Psoas muscle (tissue), 8 donors: ENCODE measurements around the gene ERN2. TPM values are rescaled to one million over a fixed set of nuclear protein-coding genes. Genes with fewer than 3 reads are reported as not detected.
A peak's percentile ranks its signal among the peaks of the same experiment; 100 is the strongest.

Experiments used
- ATAC-seq, 4 donors: fragments of 200-7000 bp; cut with Tn5 transposase; one replicate each; pipeline ENCODE4 v1.9.1; 2020; ENCODE audit warnings: moderate library complexity in 3 of 4, mild to moderate bottlenecking in 2 of 4
- DNase-seq, 2 donors: peaks; one replicate each; pipeline ENCODE4 v3.0.0-alpha.2; 2020
- H3K27ac ChIP-seq: fragments of 200-600 bp; one replicate; pipeline ENCODE4 v1.8.0; 2022
- H3K27me3 ChIP-seq, 3 donors: fragments of 200-600 bp in 1 of 3; one replicate each; pipeline versions ENCODE4 v1.6.1 to v1.8.0; 2013 to 2022; ENCODE audit warnings: low read length in 2 of 3, mild to moderate bottlenecking in 2 of 3, moderate library complexity in 1 of 3; ENCODE audit not compliant: insufficient read depth in 3 of 3
- H3K36me3 ChIP-seq, 2 donors: fragments of 200-600 bp in 1 of 2; one replicate each; pipeline versions ENCODE4 v1.6.1 to v1.8.0; 2013 to 2022; ENCODE audit warnings: low read depth in 1 of 2, mild to moderate bottlenecking in 1 of 2, moderate library complexity in 1 of 2; ENCODE audit not compliant: insufficient read depth in 1 of 2
- H3K4me1 ChIP-seq: fragments of 200-600 bp; one replicate; pipeline ENCODE4 v1.8.0; 2022
- H3K4me3 ChIP-seq: fragments of 200-600 bp; one replicate; pipeline ENCODE4 v1.8.0; 2022; ENCODE audit warnings: mild to moderate bottlenecking
- H3K9me3 ChIP-seq: fragments of 200-600 bp; one replicate; pipeline ENCODE4 v1.8.0; 2022
- WGBS, 3 donors: extraction: QIAGEN DNeasy Blood & Tissue Kit; methylation state at CpG; one replicate each; pipeline versions ENCODE4 v1.1.6 to v1.1.7; 2013; 5-methylcytosine and 5-hydroxymethylcytosine counted together
- intact Hi-C, 2 donors: fragments of 100-400 bp; cut with DNase I; formaldehyde crosslinking; loops; one replicate each; pipeline versions ENCODE4 v1.11.0 to v1.14.2; 2022
- polyA plus RNA-seq, 3 donors: library from polyadenylated mRNA; stranded (reverse); fragments of 200-250 nt; gene quantifications; one replicate each; pipeline ENCODE4 v1.2.3, GENCODE V29; 2013
- total RNA-seq, 4 donors: library from RNA; stranded (reverse); fragmentation: NEBNext Ultra II Directional in 2 of 4; extraction: Animal tissue kit (Norgen Biotek cat#: 25700) in 2 of 4; gene quantifications; one replicate each; pipeline versions ENCODE4 v1.2.1 to v1.2.4, GENCODE V29; 2021 to 2023
- TF ChIP-seq, protein P1 (sequence below): fragments of 200-600 bp; IDR thresholded peaks from one replicate; pipeline ENCODE4 v1.8.0; 2022; ENCODE audit warnings: antibody characterized with exemption
- donor health status: healthy with polysubstance abuse.
- donor health status: DM: no; HTN: no; CAD: no; lungs with moderate emphysema.
- donor health status: Bipolar disorder and iron deficiency.
- donor health status: healthy.
- donor health status: DM: yes; HTN: yes; CAD: no.
- donor health status: DM: no; HTN: no; CAD: no.
- donor health status: DM: no; HTN: no; CAD: no.
- donor health status: DM: yes; HTN: yes; CAD: no.

The ERN2 gene
- total and polyA plus RNA-seq, 7 donors: 0.03 to 0.19 (median 0.08) TPM; not detected in 4

DNA sequence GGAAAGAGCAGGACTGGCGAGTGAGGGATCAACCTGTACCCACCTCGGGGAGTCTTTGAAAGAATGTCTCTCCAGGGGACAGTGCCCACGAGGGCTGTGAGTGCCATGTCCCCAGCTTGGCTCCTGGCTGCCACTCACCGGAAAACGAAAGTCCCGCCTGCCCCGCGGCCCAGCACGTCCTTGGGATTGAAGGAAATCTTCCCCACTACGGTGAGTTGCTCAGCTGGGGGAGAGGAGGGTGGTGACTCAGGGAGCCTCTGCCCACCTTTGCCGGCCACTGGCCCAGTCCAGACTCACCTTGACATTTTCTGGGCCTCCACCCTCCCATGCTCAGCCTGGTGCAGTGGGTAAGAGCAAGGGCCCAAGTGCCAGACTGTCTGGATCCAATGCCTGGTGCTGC is 17.3 kb downstream of the ERN2 start:
- H3K4me1 ChIP-seq: no peaks in the 10 kb centered on the region
- WGBS, 3 donors: 75 to 77% (median 76%) methylated on average over 11 of the region's 11 CpGs
- intact Hi-C loops: no loop called here
- TF ChIP-seq, protein P1, sequence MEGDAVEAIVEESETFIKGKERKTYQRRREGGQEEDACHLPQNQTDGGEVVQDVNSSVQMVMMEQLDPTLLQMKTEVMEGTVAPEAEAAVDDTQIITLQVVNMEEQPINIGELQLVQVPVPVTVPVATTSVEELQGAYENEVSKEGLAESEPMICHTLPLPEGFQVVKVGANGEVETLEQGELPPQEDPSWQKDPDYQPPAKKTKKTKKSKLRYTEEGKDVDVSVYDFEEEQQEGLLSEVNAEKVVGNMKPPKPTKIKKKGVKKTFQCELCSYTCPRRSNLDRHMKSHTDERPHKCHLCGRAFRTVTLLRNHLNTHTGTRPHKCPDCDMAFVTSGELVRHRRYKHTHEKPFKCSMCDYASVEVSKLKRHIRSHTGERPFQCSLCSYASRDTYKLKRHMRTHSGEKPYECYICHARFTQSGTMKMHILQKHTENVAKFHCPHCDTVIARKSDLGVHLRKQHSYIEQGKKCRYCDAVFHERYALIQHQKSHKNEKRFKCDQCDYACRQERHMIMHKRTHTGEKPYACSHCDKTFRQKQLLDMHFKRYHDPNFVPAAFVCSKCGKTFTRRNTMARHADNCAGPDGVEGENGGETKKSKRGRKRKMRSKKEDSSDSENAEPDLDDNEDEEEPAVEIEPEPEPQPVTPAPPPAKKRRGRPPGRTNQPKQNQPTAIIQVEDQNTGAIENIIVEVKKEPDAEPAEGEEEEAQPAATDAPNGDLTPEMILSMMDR: no peak
- no peak for DNase-seq
- H3K36me3 ChIP-seq: peaks cover 0 to 4% of the 10 kb centered on the region in 2 donors
- ATAC-seq: no peak
- no peak overlapping the region for H3K27ac ChIP-seq
- H3K9me3 ChIP-seq: no peaks in the 10 kb centered on the region
- H3K4me3 ChIP-seq: no peak overlapping the region
- H3K27me3 ChIP-seq: no peaks in the 10 kb centered on the region

DNA sequence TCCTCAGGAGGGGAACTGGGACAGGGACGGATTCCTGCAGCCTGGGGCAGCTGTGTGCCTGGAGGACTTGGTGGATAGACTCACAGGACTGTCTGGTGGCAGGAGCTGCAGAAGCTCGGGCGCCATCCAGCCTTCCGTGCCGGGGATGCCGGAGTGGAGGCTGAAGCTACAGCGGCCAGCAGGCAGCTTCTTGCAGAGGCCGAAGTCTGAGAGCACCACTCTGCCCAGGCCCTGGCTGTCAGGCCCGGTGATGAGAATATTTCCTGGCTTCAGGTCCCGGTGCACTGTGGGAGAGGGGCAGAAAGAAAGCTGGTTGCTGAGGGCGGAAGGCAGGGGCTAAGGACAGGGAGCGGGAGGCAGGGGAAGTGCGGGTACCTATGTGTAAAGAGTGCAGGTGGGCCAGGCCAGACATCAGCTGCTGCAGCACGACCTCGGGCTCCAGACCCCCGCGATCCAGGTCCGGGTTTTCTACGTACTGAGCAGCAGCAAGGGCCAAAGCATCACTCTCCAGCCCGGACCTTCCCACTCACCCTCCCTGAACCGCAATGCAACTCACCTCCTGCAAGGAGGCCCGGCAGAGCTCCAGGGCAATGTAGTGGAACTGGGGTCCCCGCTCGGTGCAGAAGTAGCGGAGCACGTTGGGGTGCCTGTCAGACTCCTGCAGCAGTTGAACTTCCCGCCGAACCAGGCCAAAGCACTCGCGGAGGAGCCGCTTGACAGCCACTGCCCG is 18.2 kb downstream of the ERN2 start:
- intact Hi-C loops: no loop called here
- no peak for DNase-seq
- Histone ChIP-seq H3K4me1 (no peaks in the 10 kb centered on the region), H3K4me3 (no peak overlapping the region), H3K9me3 (no peaks in the 10 kb centered on the region), H3K27ac (no peak overlapping the region), H3K27me3 (no peaks in the 10 kb centered on the region), H3K36me3 (peaks cover 0 to 13% of the 10 kb centered on the region in 2 donors)
- TF ChIP-seq, protein P1: no peak
- WGBS, 3 donors: 33 to 35% (median 35%) methylated on average over 31 to 32 of the region's 32 CpGs
- no peak for ATAC-seq

DNA sequence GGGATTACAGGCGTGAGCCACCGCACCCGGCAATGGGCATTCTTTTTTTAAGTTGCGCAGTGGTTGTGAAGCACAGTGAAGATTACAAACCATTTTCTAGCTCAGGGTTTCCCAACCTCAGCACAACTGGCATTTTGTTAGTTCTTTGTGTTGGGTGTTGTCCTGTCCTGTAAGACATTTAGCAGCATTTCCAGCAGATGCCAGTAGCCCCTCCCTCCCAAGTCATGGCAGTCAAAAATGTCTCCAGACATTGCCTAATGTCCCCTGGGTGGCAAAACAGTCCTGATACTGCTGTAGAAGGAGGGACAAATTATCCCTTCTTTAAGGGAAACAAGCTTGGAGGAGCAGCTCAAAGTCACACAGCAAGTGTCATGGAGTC is 18.8 kb downstream of the ERN2 start:
- WGBS, 3 donors: 97 to 99% (median 97%) methylated on average over 4 of the region's 4 CpGs
- intact Hi-C loops: no loop called here

DNA sequence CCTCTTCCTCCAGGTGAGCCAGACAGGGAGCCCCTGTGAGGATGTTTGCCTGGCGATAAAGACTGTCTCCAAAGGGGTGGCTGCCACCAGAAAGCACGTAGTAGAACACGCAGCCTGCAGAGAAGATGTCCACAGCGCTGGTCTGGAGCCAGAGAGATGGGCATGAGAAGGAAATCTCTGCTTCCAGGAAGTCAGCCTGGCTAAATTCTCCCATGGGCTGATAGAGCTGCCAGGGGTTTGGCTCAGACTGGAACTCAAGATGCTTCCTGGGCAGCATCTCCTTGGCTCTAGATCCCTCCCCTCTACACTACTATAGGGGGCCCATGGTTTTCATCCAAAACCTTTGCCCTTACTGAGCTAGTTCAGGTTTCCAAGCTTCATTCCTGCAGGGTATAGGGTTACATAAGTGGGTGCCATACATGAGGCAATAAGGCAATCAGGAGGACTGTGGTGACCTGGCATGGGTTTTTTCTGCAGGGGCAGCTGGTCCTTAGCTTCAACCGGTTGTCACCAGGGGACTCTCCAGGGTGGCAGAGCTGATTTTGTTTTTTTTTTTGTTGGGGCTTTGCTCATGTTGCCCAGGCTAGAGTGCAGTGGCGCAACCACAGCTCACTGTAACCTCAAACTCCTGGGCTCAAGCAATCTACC is 20.7 kb downstream of the ERN2 start:
- DNase-seq (no peak), ATAC-seq (peak; percentile 63 to 75 (median 64))
- no peak overlapping the region for H3K27ac ChIP-seq
- intact Hi-C loops: no loop called here
- no peaks in the 10 kb centered on the region for H3K4me1 ChIP-seq
- H3K4me3 ChIP-seq: no peak overlapping the region
- 30 to 64% (median 50%) methylated on average over 6 of the region's 6 CpGs for WGBS, 3 donors
- no peaks in the 10 kb centered on the region for H3K9me3 ChIP-seq
- peaks cover 7 to 38% of the 10 kb centered on the region in 2 donors for H3K36me3 ChIP-seq
- H3K27me3 ChIP-seq: no peaks in the 10 kb centered on the region
- TF ChIP-seq, protein P1: no peak

More for the DNA sequence above, 18.8 kb downstream of the ERN2 start:
- no peak for DNase-seq
- no peak for ATAC-seq
- Histone ChIP-seq H3K4me1 (no peaks in the 10 kb centered on the region), H3K36me3 (peaks cover 3 to 19% of the 10 kb centered on the region in 2 donors), H3K27me3 (no peaks in the 10 kb centered on the region), H3K9me3 (no peaks in the 10 kb centered on the region), H3K4me3 (no peak overlapping the region), H3K27ac (no peak overlapping the region)
- TF ChIP-seq, protein P1: no peak
